HL-60 (cell line): ENCODE data around the gene KAT2B.

Source experiments
- POLR2AphosphoS5 ChIP-seq: IDR thresholded peaks from 2 replicates; pipeline ENCODE4 v1.6.1; 2012; ENCODE audit warnings: low read depth
- SPI1 ChIP-seq: IDR thresholded peaks from 2 replicates; pipeline ENCODE4 v1.6.1; 2012; ENCODE audit warnings: low read depth, mild to moderate bottlenecking, borderline replicate concordance
- TF ChIP-seq, protein P1 (sequence below): IDR thresholded peaks from one replicate; pipeline ENCODE4 v1.5.1; 2011; ENCODE audit warnings: low read length, control low read depth, inconsistent platforms; ENCODE audit not compliant: insufficient read depth
- TF ChIP-seq, protein P2 (sequence below): IDR thresholded peaks from 2 replicates; pipeline ENCODE4 v1.6.1; 2012; ENCODE audit warnings: low read depth; ENCODE audit not compliant: insufficient replicate concordance

DNA sequence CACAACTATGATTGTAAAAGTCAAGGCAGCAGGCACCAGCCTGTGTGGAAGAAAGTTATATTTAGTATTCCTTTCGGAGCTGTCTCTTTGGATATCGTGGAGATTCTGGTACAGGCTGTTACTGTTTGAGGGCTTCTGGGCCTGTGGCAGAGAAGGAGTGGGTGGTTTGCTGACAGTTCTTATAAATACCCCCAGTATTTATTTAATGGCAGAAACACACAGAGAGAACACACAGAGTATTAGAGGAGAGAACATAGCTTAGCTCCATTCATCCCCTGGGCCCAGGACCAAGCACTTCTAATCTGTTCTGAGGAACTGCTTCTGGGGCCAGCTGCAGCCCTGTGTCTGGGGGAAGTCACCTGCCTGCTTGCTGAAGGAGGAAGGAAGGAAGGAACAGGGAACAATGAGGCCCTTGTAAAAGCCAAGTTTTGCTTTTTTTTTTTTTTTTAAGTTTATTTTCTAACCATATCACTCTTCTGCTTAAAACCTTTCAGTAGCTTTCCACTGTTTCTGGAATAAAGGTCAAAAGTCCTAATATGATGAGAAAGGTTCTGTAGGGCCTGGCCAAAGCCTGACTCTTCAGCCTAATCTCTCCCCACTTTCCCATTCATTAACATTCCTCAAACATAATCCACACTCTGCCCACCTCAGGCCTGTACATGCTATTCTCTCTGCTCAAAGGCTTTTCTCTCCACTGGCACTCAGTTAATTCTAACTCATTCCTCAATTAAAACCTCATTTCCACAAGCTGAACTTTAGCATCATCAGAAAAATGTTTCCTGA, 16.4 kb upstream of the KAT2B start:
- TF ChIP-seq, protein P1, sequence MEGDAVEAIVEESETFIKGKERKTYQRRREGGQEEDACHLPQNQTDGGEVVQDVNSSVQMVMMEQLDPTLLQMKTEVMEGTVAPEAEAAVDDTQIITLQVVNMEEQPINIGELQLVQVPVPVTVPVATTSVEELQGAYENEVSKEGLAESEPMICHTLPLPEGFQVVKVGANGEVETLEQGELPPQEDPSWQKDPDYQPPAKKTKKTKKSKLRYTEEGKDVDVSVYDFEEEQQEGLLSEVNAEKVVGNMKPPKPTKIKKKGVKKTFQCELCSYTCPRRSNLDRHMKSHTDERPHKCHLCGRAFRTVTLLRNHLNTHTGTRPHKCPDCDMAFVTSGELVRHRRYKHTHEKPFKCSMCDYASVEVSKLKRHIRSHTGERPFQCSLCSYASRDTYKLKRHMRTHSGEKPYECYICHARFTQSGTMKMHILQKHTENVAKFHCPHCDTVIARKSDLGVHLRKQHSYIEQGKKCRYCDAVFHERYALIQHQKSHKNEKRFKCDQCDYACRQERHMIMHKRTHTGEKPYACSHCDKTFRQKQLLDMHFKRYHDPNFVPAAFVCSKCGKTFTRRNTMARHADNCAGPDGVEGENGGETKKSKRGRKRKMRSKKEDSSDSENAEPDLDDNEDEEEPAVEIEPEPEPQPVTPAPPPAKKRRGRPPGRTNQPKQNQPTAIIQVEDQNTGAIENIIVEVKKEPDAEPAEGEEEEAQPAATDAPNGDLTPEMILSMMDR: no peak
- no peak for TF ChIP-seq POLR2AphosphoS5
- TF ChIP-seq SPI1: peak; percentile 78; the same call in 1 of the 2 replicates
- TF ChIP-seq, protein P2, sequence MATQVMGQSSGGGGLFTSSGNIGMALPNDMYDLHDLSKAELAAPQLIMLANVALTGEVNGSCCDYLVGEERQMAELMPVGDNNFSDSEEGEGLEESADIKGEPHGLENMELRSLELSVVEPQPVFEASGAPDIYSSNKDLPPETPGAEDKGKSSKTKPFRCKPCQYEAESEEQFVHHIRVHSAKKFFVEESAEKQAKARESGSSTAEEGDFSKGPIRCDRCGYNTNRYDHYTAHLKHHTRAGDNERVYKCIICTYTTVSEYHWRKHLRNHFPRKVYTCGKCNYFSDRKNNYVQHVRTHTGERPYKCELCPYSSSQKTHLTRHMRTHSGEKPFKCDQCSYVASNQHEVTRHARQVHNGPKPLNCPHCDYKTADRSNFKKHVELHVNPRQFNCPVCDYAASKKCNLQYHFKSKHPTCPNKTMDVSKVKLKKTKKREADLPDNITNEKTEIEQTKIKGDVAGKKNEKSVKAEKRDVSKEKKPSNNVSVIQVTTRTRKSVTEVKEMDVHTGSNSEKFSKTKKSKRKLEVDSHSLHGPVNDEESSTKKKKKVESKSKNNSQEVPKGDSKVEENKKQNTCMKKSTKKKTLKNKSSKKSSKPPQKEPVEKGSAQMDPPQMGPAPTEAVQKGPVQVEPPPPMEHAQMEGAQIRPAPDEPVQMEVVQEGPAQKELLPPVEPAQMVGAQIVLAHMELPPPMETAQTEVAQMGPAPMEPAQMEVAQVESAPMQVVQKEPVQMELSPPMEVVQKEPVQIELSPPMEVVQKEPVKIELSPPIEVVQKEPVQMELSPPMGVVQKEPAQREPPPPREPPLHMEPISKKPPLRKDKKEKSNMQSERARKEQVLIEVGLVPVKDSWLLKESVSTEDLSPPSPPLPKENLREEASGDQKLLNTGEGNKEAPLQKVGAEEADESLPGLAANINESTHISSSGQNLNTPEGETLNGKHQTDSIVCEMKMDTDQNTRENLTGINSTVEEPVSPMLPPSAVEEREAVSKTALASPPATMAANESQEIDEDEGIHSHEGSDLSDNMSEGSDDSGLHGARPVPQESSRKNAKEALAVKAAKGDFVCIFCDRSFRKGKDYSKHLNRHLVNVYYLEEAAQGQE: no peak
